Anterior cingulate cortex (tissue), 58 donors: ENCODE results near the gene PLLP.

ENCODE experiments used
- DNase-seq, 58 donors: peaks; one replicate each; lab custom pipeline; 2025; lab: John Stamatoyannopoulos, UW

Gene PLLP, protein sequence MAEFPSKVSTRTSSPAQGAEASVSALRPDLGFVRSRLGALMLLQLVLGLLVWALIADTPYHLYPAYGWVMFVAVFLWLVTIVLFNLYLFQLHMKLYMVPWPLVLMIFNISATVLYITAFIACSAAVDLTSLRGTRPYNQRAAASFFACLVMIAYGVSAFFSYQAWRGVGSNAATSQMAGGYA

DNA sequence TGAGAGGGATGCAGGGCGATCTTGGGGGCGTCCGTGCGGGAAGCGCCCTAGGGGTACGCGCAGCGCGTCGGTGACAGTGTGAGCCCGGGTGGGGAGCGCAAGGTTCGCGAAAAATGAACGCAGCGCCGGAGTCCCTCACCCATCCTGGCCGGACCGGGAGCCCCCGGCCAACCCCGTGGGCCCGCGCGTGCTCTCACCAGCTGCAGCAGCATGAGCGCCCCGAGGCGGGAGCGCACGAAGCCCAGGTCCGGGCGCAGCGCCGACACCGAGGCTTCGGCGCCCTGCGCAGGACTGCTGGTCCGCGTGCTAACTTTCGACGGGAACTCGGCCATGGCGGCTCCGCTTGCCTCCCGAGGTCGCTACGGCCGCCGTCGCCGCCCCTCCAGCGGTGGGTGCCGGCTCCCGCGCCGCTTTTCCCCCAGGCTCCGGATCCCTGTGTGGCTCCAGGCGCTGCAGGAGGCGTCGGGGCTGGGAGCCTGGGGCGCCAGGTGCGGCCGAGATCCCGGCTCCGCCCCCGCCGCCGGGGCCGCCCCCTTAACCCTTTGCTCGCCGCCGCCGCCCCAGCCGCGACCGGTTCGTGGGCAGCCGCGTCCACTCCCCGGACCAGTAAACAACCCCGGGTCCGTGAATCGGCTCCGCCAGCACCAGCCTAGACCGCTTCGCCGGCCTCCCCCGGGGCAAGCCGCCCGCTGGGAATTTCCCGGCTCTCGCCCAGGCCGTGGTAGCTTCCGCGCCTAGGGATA is at the start of gene PLLP:
Gene PLLP (minus strand): TSS at position 464 of the 743 bp plus-strand sequence. CDS start 132 bp downstream, at position 332.
- peak in 34 of 58 donors; percentile 12 to 75 (median 54) for DNase-seq

DNA sequence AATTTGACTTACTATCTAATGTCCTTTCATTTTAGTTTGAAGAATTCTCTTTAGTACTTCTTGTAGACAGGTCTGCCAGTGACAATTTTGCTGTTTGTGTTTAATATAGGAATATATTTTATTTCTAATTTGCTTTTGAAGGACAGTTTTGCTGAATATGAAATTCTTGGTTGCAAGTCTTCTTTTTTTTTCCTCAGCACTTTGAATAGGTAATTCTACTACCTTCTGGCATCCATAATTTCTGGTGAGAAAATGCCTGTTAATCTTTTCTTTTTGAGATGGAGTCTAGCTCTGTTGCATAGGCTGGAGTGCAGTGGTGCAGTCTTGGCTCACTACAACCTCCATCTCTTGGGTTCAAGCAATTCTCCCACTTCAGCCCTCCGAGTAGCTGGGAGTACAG is 48.9 kb upstream of the PLLP start:
- DNase-seq: no peak

DNA sequence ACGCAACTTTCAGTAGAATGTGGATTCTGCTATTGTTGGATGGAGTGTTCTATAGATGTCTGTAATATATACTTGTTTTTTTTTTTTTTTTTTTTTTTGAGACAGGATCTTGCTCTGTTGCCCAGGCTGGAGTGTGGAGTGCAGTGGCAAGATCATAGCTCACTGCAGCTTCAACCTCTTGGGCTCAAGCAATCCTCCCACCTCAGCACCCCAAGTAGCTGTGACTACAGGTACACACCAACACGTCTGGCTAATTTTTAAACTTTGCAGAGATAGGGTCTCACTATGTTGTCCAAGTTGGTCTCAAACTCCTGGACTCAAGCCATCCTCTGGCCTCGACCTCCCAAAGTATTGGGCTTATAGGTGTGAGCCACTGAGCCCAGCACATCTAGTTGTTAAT is 46.9 kb upstream of the PLLP start:
- DNase-seq: no peak

DNA sequence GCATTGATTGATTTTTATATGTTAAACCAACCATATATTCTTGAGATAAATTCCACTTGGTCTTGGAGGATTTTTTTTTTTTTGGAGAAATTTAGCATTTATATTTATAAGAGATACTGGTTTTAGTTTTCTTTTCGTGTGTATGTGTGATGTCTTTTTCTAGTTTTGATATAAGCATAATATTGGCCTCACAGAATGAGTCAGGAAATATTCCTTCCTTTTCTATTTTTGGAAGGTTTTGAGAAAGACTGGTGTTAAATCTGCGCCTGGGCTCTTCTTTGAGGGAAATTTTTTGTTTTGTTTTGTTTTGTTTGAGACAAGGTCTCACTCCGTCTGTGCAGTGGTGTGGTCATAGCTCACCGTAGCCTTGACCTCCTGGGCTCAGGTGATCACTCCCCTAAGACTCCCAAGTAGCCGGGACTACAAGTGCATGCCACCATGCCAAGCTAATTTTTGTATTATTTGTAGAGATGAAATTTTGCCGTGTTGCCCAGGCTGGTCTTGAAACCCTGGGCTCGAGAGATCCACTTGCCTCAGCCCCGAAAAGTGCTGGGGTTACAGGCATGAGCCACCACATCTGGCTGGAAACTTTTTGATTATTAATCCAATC is 45.4 kb upstream of the PLLP start:
- DNase-seq: no peak

DNA sequence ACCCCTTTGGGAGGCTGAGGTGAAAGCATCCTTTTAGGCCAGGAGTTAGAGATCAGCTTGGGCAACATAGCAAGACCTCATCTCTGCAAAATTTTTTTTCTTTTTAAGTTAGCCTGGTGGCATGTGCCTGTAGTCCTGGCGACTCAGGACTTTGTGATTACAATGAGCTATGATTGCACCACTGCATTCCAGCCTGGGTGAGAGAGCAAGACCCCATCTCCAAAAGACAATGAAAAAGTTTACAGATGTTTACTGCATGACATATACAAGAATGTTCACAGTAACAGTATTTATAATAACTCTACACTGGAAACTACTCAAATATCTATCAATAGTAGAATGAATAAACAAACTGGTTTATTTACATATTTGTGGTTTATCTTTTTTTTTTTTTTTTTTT is 41.0 kb upstream of the PLLP start:
- no peak for DNase-seq

DNA sequence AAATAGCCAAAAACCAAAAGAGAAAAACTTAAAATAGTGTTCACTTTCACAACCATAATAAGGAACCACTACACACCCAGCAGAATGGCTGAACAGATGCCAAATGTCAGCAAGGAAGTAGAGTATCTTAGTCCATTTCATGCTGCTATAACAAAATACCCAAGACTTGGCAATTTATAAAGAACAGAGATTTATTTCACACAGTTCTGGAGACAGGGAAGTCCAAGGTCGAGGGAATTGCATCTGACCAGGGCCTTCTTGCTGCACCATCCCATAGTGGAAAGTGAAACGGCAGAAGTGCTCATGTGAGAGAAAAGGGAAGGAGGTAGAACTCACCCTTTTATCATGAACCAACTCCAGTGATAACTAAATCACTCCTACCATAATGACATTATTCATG is 40.3 kb upstream of the PLLP start:
- no peak for DNase-seq

DNA sequence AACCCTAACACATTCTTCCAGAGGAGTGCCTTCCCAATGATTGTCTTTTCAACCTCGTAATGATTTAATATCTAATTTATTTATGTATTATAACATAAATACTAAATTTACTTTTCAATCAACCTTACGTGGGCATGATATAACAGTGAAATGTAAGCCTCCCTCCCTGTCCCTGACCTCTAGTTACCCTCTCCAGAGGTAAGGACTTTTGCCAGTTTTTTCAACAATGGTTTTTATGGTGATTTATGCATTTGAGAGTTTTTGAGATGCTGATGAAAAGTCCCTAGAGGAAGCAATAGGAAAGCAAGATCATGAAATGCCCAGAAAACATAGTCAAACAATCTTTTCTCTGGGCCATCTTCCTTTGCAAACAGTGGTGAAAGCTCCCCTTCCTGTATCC is 35.2 kb upstream of the PLLP start:
- no peak for DNase-seq

DNA sequence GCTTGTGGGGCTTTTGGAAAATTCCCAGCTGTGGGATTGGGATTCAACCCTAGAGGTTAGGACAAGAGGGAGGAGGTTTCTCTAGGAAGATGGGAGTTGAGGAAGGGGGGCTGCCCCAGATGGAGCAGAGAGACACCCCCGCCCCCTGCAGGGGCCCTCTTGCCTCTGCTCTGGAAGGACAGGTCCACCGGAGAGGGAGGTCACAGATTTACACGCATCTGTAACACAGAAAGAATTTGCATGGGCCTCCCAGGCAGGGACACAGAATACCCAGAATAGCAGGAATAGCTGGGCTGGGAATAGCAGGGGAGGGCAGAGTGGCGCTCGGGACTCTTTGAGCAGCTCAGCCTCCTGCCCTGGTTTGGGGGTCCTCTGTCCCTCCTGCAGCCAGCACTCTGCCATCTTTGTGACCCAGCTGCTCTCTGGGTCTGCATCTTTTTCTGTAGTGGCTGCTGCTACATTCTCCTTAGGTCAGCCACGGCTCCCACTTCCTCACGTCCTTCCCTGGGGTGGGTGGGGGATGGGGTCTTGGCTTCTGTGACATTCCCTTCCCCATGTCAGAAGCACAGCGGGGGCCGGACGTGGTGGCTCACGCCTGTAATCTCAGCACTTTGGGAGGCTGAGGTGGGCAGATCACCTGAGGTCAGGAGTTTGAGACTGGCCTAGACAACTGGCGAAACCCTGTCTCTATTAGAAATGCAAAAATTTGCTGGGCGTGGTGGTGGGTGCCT is 33.9 kb upstream of the PLLP start:
- no peak for DNase-seq

DNA sequence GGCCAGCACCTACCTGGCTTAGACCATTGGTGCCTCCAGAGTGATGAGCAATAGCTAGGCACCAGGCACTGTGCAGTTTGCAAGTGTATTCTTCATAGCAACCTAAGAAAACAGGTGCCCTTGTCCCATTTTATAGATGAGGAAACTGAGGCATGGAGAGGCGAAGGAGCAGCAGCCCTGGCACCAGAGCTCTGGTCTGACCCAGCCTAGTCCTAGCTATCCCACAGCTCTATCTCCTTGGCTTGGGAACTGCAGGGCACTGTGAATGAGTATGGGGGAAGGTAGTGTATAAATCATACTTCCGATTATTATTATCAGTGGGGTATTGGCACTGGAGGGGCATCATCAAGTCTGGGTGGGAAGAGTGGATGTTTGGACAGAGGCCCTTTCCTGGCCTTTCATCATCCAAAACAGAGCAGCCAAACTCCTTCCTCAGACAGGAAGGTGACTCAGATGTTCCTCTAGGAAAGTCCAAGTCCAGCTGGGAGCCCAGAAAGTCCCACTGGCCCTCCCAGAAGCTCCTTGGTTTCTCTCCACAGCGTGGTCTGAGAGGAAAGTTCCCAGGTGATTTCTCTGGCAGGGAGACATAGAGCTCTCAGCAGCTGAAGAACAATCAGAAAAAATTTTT is 32.0 kb upstream of the PLLP start:
- DNase-seq: no peak

DNA sequence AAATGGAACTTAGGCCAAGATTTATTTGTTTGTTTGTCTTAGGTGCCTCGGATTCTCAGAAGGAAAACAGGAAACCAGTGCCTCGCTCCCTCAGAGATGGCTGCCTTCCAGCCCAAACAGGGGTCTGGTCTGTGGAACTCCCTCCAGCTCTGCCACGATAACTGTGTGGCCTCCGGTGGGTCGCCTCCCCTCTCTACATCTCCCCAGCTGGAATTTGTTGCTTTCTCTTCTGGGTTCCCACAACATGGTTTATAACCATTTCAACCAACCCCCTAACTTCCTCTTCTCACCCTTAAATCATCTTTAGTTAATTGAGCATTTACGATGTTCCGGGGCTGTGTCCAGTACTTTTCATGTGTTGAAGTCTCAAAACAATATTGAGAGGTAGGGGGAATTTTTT is 30.9 kb upstream of the PLLP start:
- no peak for DNase-seq

DNA sequence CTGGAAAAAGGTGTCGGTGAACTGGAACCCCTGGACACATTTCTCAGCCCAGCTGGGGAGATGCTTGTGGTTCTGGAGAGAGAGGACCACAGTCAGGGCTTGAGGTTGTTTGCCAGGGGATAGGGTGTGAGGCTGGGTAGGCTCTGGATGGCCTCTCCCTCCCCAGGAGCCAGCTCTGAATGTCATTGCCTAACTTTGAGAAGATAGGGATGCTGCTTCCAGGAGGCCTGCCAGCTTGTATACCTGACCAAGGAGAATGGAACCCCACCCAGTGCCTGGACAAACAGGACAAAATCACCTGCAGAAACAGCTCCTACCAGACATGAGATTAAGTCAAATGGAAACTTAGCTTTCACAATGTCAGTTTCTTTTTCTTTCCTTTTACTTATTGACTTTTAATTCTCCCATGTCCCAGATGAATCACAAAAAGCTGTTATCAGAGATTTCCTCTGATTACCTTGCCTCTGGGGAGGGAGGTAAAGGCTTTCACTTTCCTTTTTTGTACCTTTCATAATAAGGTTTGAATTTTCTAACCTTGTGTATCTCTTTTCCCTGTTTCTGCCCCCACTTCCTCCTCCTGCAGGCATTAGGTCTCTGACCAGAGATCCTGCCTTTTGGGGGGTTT is 29.8 kb upstream of the PLLP start:
- DNase-seq: no peak

DNA sequence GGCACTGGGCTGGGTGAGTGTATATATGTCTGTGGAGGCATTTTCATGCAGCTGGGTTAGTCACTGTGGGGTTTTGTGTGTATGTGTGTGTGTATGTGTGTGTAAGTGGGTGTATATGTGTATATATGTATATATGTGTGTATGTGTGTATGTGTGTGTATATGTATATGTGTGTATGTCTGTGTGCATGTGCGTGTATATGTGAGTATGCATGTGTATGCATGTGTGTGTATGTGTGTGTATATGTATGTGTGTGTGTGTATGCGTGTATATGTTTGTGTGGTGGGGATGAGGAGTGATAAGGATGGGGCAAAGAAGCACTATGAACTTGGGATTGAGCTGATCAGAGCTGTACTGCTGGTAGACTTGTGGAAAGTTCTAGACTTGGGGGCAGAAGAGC is 29.0 kb upstream of the PLLP start:
- DNase-seq: no peak

DNA sequence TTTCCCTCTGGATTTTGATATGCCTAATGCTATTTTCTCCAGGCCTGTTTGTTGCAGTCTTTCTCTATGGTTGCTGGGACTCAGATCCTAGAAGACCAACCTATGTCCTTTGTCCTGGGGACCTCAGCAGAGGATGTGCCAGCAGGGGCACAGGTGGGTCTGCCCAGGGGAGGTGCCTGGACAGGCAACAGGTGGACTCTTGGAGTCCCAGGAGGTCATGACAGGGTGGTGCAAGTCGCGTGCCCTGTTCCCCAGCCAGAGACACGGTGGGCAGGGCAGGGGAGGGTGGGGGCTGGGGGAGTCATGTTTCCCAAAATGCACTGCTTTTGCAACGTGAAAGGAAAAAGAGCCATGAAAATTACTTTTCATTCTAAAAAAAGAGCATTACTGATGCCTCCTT is 26.3 kb upstream of the PLLP start:
- DNase-seq: no peak

DNA sequence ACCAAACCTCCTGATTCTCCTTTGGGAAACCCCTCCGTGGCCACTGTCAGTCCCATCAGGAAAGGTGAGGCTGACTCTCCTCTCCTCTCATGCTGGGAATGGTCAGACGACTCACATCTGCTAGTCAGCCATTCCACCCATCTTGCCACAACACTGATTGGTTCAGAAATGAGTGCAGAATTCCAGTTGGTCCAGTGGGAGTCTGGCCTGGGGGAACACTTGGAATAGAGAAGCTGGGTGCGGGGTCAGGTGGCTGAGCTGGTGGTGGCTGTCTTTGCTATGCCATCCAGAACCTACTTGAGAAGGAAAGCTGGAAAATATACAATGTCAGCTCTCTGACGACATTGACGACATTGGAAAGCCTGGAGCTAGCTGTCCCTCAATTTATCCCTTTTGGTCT is 23.6 kb upstream of the PLLP start:
- no peak for DNase-seq

DNA sequence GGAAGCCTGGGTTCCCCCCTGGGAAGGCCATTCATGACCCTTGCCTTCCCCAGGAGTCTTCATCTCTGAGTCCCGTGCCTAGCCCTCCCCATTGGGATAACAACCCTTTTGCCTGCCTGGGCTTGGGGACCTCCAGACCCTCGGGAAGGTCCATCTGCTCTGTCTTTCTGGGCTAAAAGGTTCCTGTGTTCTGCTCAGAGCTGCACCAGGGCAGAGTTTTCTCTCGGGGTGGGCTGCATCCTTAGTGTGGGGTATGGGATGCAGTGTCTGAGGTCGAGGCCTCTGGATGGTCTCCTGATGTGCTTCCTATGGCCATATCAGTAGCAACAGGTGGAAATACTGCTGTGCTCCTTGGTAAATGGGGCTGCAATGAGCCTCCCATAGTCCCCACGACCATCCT is 22.9 kb upstream of the PLLP start:
- DNase-seq: no peak

DNA sequence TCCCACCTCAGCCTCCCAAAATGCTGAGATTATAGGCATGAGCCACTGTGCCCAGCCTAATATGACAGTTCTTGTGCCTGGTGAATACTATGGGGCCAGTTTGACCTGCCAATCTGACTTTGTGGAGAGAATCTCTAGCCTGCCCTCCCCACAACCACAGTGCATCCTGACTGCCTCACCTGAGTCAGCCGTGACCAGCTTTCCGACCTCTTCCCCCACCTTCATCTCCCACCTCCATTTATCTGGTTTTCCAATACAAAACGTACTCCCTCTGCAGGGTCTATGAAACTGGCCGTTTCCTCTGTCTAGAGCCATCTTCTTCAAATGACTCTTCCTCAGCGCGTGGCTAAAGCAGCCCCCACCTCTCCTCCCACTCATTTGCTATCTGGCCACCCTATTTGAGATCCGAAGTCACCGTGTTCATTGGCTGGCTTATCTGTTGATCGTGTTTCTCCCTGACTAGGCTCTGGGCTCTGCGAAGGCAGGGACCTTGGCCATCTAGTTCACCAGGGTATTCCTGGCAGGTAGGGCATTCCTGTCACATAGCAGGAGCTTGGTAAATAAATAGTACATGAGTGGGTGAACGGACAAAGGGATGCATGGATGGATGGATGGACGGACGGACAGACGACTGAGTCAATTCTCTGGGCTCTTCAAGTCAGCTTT is 22.3 kb upstream of the PLLP start:
- no peak for DNase-seq

DNA sequence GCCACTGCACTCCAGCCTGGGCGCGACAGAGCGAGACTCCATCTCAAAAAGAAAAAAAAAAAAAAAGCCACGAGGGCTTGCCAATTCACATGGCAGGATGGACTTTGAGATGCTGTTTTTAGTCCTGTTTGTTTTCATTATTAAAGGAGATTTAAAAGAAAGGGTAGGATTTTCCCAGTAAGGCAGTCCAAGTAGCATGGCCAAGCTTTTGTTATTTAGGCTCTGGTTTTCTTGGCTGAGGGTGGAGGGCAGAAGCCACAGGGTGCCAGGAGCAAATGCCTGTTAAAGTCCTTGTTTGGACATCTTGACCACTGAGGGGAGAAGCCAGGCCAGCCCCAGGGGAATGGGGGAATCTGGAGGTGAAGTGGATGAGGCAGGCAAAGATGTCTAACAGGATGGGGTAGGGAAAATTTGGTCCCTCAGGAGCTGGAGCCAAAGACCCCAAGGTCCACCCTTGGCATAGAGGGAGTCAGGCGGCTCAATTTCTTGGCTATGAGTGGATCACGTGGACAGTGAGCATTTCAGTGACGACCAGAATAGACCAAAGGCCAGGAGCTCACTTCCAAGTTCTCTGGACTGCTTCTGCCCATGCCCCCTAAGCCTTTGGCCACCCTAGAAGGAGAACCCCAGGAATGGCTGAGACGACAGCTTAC is 20.8 kb upstream of the PLLP start:
- peak in 36 of 58 donors; percentile 14 to 82 (median 48) for DNase-seq

DNA sequence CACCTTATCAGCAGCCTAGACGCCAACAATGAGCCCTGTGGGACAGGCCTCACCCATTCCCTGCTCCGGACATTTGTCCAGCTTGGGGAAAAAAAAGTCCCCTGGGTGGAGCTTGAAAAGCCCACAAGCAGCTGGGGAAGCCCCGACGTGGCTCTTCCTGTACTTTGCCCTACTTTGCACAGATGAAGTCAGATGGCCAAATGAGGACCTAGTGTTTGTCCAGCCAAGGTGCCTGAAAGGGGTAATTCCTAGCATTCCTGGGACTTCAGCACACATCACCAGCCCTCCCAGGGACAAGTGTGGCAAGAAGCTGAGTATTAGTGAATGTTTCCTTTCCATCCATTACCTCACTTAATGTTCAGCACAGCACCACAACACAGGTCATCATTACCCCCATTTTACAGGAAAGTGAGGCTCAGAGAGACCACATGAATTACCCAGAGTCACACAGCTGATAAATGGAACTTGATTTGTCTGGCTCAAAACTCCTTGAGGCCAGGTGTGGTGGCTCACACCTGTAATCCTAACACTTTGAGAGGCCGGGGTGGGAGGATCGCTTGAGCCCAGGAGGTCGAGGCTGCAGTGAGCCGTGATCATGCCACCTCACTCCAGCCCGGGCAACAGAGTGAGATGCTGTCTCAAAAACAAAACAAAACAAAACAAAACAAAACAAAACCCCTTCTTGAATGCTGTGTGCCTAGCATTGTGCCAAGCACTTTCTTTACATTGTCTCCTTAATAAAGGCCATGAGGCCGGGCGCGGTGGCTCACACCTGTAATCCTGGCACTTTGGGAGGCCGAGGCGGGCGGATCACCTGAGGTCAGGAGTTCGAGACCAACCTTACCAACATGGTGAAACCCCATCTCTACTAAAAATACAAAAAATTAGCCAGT is 19.9 kb upstream of the PLLP start:
- DNase-seq: no peak

DNA sequence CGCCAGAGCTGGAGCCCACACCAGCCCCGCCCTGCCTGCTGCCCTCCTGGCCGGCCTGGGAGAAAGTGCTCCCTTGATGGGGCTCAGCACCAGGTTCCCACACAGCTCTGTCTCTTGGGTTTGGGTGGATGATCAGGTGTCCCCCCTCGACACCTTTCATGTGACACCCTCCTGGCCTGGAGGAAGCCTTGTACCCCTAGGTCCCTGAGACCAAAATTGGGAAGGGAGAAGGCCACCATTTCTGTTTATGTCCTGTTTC is 19.4 kb upstream of the PLLP start:
- DNase-seq: no peak
